DOHH2 (cell line): ENCODE results near the gene ACSBG1.

Experiments
- CTCF ChIP-seq: fragments of 200-600 bp; sonication (generic); IDR thresholded peaks from one replicate; pipeline ENCODE4 v1.5.1; 2014; ENCODE audit warnings: antibody characterized with exemption, mild to moderate bottlenecking, low read depth, low read length; ENCODE audit not compliant: poor library complexity, severe bottlenecking
- EZH2phosphoT487 ChIP-seq: fragments of 200-600 bp; sonication (generic); IDR thresholded peaks from 2 replicates; pipeline ENCODE4 v1.6.1; 2017; ENCODE audit warnings: borderline replicate concordance, mild to moderate bottlenecking, antibody characterized with exemption, low read length, moderate library complexity, mixed read lengths

GRCh38 chr15:78212546-78213424, 21.6 kb downstream of the ACSBG1 start:
- TF ChIP-seq CTCF (no peak), EZH2phosphoT487 (no peak)
